ENCODE results near the gene NFATC1. TPM values are rescaled to one million over a fixed set of nuclear protein-coding genes. Genes with fewer than 3 reads are reported as not detected.

NFATC1 gene
- total RNA-seq, 4 donors from 2014 or later = 5.3 to 19.1 (median 11.8) TPM

DNA sequence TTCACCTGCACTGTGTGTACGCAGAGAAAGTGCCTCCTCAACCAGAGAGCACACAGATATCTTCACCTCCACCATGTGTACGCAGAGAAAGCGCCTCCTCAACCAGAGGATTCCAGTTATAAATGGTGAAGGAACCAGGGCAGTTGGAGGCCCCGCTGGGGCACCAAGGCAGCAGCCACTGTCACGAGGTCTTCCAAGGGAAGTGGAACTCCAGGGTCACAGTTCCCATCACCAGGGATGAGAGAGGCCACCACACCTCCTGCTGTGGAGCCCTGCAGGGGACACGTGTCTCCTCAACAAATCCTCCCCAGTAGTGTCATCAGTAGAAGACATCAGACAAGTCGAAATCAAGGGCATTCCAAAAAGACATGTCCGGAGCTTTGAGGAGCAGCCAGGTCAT is 28.2 kb upstream of the NFATC1 start:
- TF ChIP-seq EP300 (IDR thresholded peaks at IDR 0.05; ENCODE audit: low read depth) = no peak
- no peak for TF ChIP-seq POLR2A (IDR thresholded peaks at IDR 0.05)
- DNase-seq = no peak
- Histone ChIP-seq H3K9me3 (no peaks in the 10 kb centered on the region), H3K4me3 (no peak overlapping the region), H3K4me1 (no peaks in the 10 kb centered on the region), H3K27me3 (no peaks in the 10 kb centered on the region), H3K27ac (no peak overlapping the region), H3K36me3 (no peaks in the 10 kb centered on the region)
- intact Hi-C loops (cut with DNase I; ENCODE audit: low total_unique reads) (no loop called here), in situ Hi-C loops (cut with MboI; ENCODE audit: low pct_ligation_motif_present in 1 of 4, low pct_unique_long_range_greater_than_20kb in 1 of 4, low sequenced_read_pairs in 3 of 4) (no loop called here)
- WGBS, 2 donors (ENCODE audit: low coverage in 1 of 2) = 94 to 100% methylated on average over 1 to 7 of the region's 8 CpGs

DNA sequence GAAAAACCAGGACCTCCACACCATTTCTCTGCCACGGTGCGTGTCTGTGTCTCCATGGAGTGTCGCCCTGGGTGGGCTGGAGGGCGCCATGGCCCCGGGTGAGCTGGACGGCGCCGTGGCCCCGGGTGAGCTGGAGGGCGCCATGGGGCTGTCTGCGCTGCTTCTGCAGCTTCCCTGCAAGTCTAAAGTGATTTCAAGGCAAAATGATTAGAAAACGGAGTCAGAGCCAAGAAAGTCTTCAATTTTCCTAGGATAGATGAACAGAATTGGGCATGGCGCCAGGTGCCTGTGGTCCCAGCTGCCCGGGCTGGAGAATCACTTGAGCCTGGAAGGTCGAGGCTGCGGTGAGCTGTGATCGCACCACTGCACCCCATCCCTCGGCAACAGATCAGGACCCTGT is 27.7 kb upstream of the NFATC1 start:
- no peaks in the 10 kb centered on the region for H3K36me3 ChIP-seq
- no peaks in the 10 kb centered on the region for H3K9me3 ChIP-seq
- 87% methylated on average over 18 of the region's 18 CpGs; no CpG with 5 or more reads in 1 of the 2 donors for WGBS, 2 donors (ENCODE audit: low coverage in 1 of 2)
- no peaks in the 10 kb centered on the region for H3K27me3 ChIP-seq
- no peaks in the 10 kb centered on the region for H3K4me1 ChIP-seq
- no peak overlapping the region for H3K4me3 ChIP-seq
- DNase-seq = no peak
- TF ChIP-seq POLR2AphosphoS5 (IDR thresholded peaks at IDR 0.05) (no peak), EP300 (IDR thresholded peaks at IDR 0.05; ENCODE audit: low read depth) (no peak), POLR2A (IDR thresholded peaks at IDR 0.05) (no peak)
- TF ChIP-seq, protein P1, sequence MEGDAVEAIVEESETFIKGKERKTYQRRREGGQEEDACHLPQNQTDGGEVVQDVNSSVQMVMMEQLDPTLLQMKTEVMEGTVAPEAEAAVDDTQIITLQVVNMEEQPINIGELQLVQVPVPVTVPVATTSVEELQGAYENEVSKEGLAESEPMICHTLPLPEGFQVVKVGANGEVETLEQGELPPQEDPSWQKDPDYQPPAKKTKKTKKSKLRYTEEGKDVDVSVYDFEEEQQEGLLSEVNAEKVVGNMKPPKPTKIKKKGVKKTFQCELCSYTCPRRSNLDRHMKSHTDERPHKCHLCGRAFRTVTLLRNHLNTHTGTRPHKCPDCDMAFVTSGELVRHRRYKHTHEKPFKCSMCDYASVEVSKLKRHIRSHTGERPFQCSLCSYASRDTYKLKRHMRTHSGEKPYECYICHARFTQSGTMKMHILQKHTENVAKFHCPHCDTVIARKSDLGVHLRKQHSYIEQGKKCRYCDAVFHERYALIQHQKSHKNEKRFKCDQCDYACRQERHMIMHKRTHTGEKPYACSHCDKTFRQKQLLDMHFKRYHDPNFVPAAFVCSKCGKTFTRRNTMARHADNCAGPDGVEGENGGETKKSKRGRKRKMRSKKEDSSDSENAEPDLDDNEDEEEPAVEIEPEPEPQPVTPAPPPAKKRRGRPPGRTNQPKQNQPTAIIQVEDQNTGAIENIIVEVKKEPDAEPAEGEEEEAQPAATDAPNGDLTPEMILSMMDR (IDR thresholded peaks at IDR 0.05) = no peak
- intact Hi-C loops (cut with DNase I; ENCODE audit: low total_unique reads) (no loop called here), in situ Hi-C loops (cut with MboI; ENCODE audit: low pct_ligation_motif_present in 1 of 4, low pct_unique_long_range_greater_than_20kb in 1 of 4, low sequenced_read_pairs in 3 of 4) (no loop called here)
- H3K27ac ChIP-seq = no peak overlapping the region

DNA sequence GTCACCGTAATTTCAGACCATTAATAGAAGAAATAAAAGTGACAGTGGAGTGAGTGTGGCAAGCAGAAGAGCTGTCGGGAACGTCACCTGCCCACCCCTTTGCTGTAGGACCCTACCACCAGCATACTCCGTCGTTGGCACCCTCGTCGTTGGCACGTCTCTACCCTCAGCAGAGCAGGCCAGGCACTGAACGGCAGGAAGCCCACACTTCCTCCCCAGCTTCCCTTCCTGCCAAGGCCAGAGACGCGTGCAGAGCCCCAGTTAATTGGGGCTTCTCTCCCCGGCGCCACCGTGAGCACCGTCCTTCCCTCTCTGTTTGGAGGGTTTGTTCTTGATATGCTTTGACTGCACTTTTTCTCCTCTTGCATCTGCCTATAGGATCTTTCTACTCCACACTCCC is 27.0 kb upstream of the NFATC1 start:
- H3K9me3 ChIP-seq = no peaks in the 10 kb centered on the region
- H3K27ac ChIP-seq = no peak overlapping the region
- no peaks in the 10 kb centered on the region for H3K27me3 ChIP-seq
- WGBS, 2 donors (ENCODE audit: low coverage in 1 of 2) = 75 to 84% methylated on average over 9 to 15 of the region's 15 CpGs
- DNase-seq = no peak
- no peak overlapping the region for H3K4me3 ChIP-seq
- no peaks in the 10 kb centered on the region for H3K36me3 ChIP-seq
- in situ Hi-C loops (cut with MboI; ENCODE audit: low pct_ligation_motif_present in 1 of 4, low pct_unique_long_range_greater_than_20kb in 1 of 4, low sequenced_read_pairs in 3 of 4) = no loop called here
- TF ChIP-seq EP300 (IDR thresholded peaks at IDR 0.05; ENCODE audit: low read depth) = no peak
- no peak for TF ChIP-seq POLR2AphosphoS5 (IDR thresholded peaks at IDR 0.05)
- no peak for TF ChIP-seq POLR2A (IDR thresholded peaks at IDR 0.05)
- TF ChIP-seq, protein P1 (IDR thresholded peaks at IDR 0.05) = no peak
- intact Hi-C loops (cut with DNase I; ENCODE audit: low total_unique reads) = no loop called here
- H3K4me1 ChIP-seq = no peaks in the 10 kb centered on the region

DNA sequence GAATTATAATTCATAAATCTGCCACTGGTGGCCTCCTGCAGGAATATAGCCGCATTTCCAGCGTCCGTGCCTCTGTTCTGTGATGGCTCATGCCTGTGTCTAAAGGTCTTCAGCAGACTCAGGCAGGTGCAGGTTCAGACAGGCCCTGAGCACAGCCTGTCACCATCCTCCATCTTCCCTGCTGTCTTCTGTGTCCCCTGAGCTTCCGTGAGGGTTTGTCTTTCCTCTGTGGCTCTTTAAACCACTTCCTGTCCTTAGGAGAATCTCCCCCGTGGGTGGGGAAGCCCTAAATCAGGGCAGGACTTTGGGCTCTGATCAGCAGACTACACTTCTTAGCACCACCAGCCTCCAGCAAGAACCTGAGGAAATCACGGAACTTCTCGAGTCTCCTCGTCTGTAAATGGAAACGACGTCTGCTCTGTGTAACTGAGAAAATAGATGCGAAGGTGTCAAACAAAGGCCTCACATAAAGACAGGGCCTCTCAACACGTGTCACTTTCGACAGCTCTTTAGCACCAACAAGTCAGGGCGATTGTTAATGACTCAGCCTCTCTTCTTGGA is 24.1 kb upstream of the NFATC1 start:
- TF ChIP-seq POLR2AphosphoS5 (IDR thresholded peaks at IDR 0.05) = no peak
- TF ChIP-seq POLR2A (IDR thresholded peaks at IDR 0.05) = no peak
- TF ChIP-seq EP300 (IDR thresholded peaks at IDR 0.05; ENCODE audit: low read depth) = no peak
- TF ChIP-seq, protein P1 (IDR thresholded peaks at IDR 0.05) = no peak
- Histone ChIP-seq H3K4me3 (no peak overlapping the region), H3K9me3 (no peaks in the 10 kb centered on the region), H3K4me1 (no peaks in the 10 kb centered on the region), H3K27ac (no peak overlapping the region), H3K27me3 (no peaks in the 10 kb centered on the region), H3K36me3 (no peaks in the 10 kb centered on the region)
- intact Hi-C loops (cut with DNase I; ENCODE audit: low total_unique reads) = no loop called here
- 83 to 95% methylated on average over 8 to 14 of the region's 14 CpGs for WGBS, 2 donors (ENCODE audit: low coverage in 1 of 2)
- no peak for DNase-seq
- in situ Hi-C loops (cut with MboI; ENCODE audit: low pct_ligation_motif_present in 1 of 4, low pct_unique_long_range_greater_than_20kb in 1 of 4, low sequenced_read_pairs in 3 of 4) = loop anchor here in 3 of 4 donors (5.0 to 10.0 kb wide), 4 partner anchors 163 to 283 kb away; no protein-coding TSS in a partner anchor

DNA sequence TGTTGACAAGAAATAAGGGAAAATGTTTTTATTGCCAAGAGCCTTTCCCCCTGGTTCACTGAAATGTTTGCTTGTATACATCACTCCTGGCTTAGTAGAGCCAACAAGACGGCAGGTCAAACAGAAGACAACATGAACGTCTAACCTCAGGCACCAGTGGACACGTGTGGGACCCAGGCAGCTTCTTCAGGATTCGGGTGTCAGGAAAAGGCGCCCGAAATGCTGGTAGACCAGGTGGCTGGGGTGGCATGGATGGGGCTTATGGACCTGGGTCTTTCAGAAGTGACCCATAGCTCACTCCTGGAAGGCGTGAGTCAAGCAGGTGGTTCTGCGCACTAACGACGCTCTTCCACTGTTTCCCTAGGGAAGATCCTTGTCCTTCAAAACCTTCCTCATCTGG is 23.3 kb upstream of the NFATC1 start:
- in situ Hi-C loops (cut with MboI; ENCODE audit: low pct_ligation_motif_present in 1 of 4, low pct_unique_long_range_greater_than_20kb in 1 of 4, low sequenced_read_pairs in 3 of 4) = loop anchor here in 3 of 4 donors (5.0 to 10.0 kb wide), 4 partner anchors 162 to 282 kb away; no protein-coding TSS in a partner anchor

More for the DNA sequence above, 23.3 kb upstream of the NFATC1 start:
- DNase-seq = no peak
- Histone ChIP-seq H3K9me3 (no peaks in the 10 kb centered on the region), H3K4me3 (no peak overlapping the region), H3K4me1 (no peaks in the 10 kb centered on the region), H3K36me3 (peaks cover 0 to 3% (median 0%) of the 10 kb centered on the region in 4 donors), H3K27ac (no peak overlapping the region), H3K27me3 (no peaks in the 10 kb centered on the region)
- intact Hi-C loops (cut with DNase I; ENCODE audit: low total_unique reads) = no loop called here
- WGBS, 2 donors (ENCODE audit: low coverage in 1 of 2) = 92% methylated on average over 6 to 10 of the region's 10 CpGs
- TF ChIP-seq, protein P1 (IDR thresholded peaks at IDR 0.05) = no peak
- TF ChIP-seq POLR2AphosphoS5 (IDR thresholded peaks at IDR 0.05) (no peak), POLR2A (IDR thresholded peaks at IDR 0.05) (no peak), EP300 (IDR thresholded peaks at IDR 0.05; ENCODE audit: low read depth) (no peak)

All from transverse colon (tissue), 4 donors.